H9 (cell line): ENCODE measurements around the gene NTRK3. TPM values are rescaled to one million over a fixed set of nuclear protein-coding genes. Genes with fewer than 3 reads are reported as not detected.

Source experiments
- DNase-seq: peaks from one replicate; pipeline ENCODE4 v3.0.0-alpha.2; 2017
- H2AFZ ChIP-seq: one replicate; pipeline ENCODE4 v1.6.1; 2013; ENCODE audit warnings: mild to moderate bottlenecking, low read length, control low read depth, moderate library complexity
- H2AK5ac ChIP-seq: 2 replicates; pipeline ENCODE4 v1.6.1; 2013; ENCODE audit warnings: low read length, control low read depth, mixed read lengths; ENCODE audit not compliant: insufficient read length
- H2BK120ac ChIP-seq: one replicate; pipeline ENCODE4 v1.6.1; 2013; ENCODE audit warnings: low read depth, mild to moderate bottlenecking, low read length, control low read depth, inconsistent platforms; ENCODE audit not compliant: poor library complexity, severe bottlenecking
- H2BK12ac ChIP-seq: 2 replicates; pipeline ENCODE4 v1.6.1; 2013; ENCODE audit warnings: low read length, control low read depth, mixed read lengths, low read depth; ENCODE audit not compliant: insufficient read length
- H2BK15ac ChIP-seq: 2 replicates; pipeline ENCODE4 v1.6.1; 2013; ENCODE audit warnings: low read depth, low read length, control low read depth
- H2BK20ac ChIP-seq: one replicate; pipeline ENCODE4 v1.6.1; 2013; ENCODE audit warnings: low read depth, mild to moderate bottlenecking, low read length, control low read depth, inconsistent platforms; ENCODE audit not compliant: poor library complexity, severe bottlenecking
- H2BK5ac ChIP-seq: 2 replicates; pipeline ENCODE4 v1.6.1; 2013; ENCODE audit warnings: low read length, control low read depth, mixed read lengths; ENCODE audit not compliant: insufficient read length
- H3K14ac ChIP-seq: 2 replicates; pipeline ENCODE4 v1.6.1; 2013; ENCODE audit warnings: low read length, control low read depth; ENCODE audit not compliant: insufficient read depth
- H3K18ac ChIP-seq: 2 replicates; pipeline ENCODE4 v1.6.1; 2013; ENCODE audit warnings: low read depth, mild to moderate bottlenecking, mixed read lengths, low read length, control low read depth; ENCODE audit not compliant: insufficient read length
- H3K23ac ChIP-seq: 2 replicates; pipeline ENCODE4 v1.6.1; 2013; ENCODE audit warnings: low read length, control low read depth, mixed read lengths, low read depth; ENCODE audit not compliant: insufficient read length
- H3K23me2 ChIP-seq: 2 replicates; pipeline ENCODE4 v1.6.1; 2013; ENCODE audit warnings: low read depth, mild to moderate bottlenecking, mixed read lengths, low read length, control low read depth; ENCODE audit not compliant: insufficient read length, poor library complexity, severe bottlenecking
- H3K27ac ChIP-seq: 2 replicates; pipeline ENCODE4 v1.5.1; 2013; ENCODE audit warnings: low read length, control low read depth, mixed read lengths, low read depth; ENCODE audit not compliant: insufficient read length
- H3K27me3 ChIP-seq: 2 replicates; pipeline ENCODE4 v1.6.1; 2013; ENCODE audit warnings: low read length, control low read depth, inconsistent platforms; ENCODE audit not compliant: insufficient read depth
- H3K4ac ChIP-seq: 2 replicates; pipeline ENCODE4 v1.6.1; 2013; ENCODE audit warnings: low read depth, mild to moderate bottlenecking, control low read depth, inconsistent platforms, low read length, moderate library complexity
- H3K4me1 ChIP-seq: 2 replicates; pipeline ENCODE4 v1.6.1; 2013; ENCODE audit warnings: low read length, control low read depth, inconsistent platforms; ENCODE audit not compliant: insufficient read depth
- H3K4me2 ChIP-seq: 2 replicates; pipeline ENCODE4 v1.6.1; 2013; ENCODE audit warnings: low read length, control low read depth, mixed read lengths; ENCODE audit not compliant: insufficient read length, insufficient read depth
- H3K56ac ChIP-seq: 2 replicates; pipeline ENCODE4 v1.6.1; 2013; ENCODE audit warnings: low read depth, mild to moderate bottlenecking, mixed read lengths, low read length, control low read depth; ENCODE audit not compliant: insufficient read length
- H3K79me1 ChIP-seq: 2 replicates; pipeline ENCODE4 v1.6.1; 2013; ENCODE audit warnings: low read depth, mild to moderate bottlenecking, moderate library complexity, low read length, control low read depth, inconsistent platforms; ENCODE audit not compliant: insufficient read depth, poor library complexity, severe bottlenecking
- H3K79me2 ChIP-seq: 2 replicates; pipeline ENCODE4 v1.6.1; 2013; ENCODE audit warnings: low read length, control low read depth, inconsistent platforms; ENCODE audit not compliant: insufficient read depth
- H3K9ac ChIP-seq: 2 replicates; pipeline ENCODE4 v1.6.1; 2013; ENCODE audit warnings: low read length, control low read depth, mixed read lengths; ENCODE audit not compliant: insufficient read length; ENCODE audit errors: extremely low read depth
- H3K9me3 ChIP-seq: one replicate; pipeline ENCODE4 v1.6.1; 2013; ENCODE audit warnings: low read depth, low read length, inconsistent platforms; ENCODE audit not compliant: control insufficient read depth
- H3T11ph ChIP-seq: one replicate; pipeline ENCODE4 v1.6.1; 2013; ENCODE audit warnings: mild to moderate bottlenecking, low read length, control low read depth, inconsistent platforms
- H4K20me1 ChIP-seq: one replicate; pipeline ENCODE4 v1.6.1; 2013; ENCODE audit not compliant: control insufficient read depth, insufficient read length, insufficient read depth
- H4K5ac ChIP-seq: 2 replicates; pipeline ENCODE4 v1.6.1; 2013; ENCODE audit warnings: low read depth, mild to moderate bottlenecking, mixed read lengths, low read length, control low read depth; ENCODE audit not compliant: insufficient read length
- H4K8ac ChIP-seq: replicated peaks from 2 replicates; pipeline ENCODE4 v1.6.1; 2013; ENCODE audit warnings: low read length, control low read depth, mixed read lengths, low read depth; ENCODE audit not compliant: insufficient read length
- H4K91ac ChIP-seq: 2 replicates; pipeline ENCODE4 v1.6.1; 2013; ENCODE audit warnings: low read depth, mild to moderate bottlenecking, moderate library complexity, mixed read lengths, low read length, control low read depth; ENCODE audit not compliant: insufficient read length
- H3K27ac Mint-ChIP-seq, 3 experiments: 2 replicates in 2 of 3; 3 replicates in 1 of 3; pipeline ENCODE4 v1.8.0; 2020 to 2021; ENCODE audit warnings: mixed read lengths in 3 of 3, mild to moderate bottlenecking in 1 of 3, moderate library complexity in 1 of 3
- H3K27me3 Mint-ChIP-seq: 2 replicates; pipeline ENCODE4 v1.8.0; 2021; ENCODE audit warnings: low read depth, mild to moderate bottlenecking, moderate library complexity, mixed read lengths
- H3K36me3 Mint-ChIP-seq, 3 experiments: 2 replicates in 2 of 3; 3 replicates in 1 of 3; pipeline ENCODE4 v1.8.0; 2020 to 2021; ENCODE audit warnings: low read depth in 3 of 3, mixed read lengths in 3 of 3; ENCODE audit not compliant: insufficient read depth in 1 of 3
- H3K4me1 Mint-ChIP-seq, 2 experiments: 2 replicates each; pipeline ENCODE4 v1.8.0; 2020; ENCODE audit warnings: mixed read lengths in 2 of 2
- H3K4me3 Mint-ChIP-seq, 2 experiments: 2 replicates in 1 of 2; 3 replicates in 1 of 2; pipeline ENCODE4 v1.8.0; 2020 to 2021; ENCODE audit warnings: mild to moderate bottlenecking in 2 of 2, mixed read lengths in 2 of 2, moderate library complexity in 1 of 2
- H3K9me3 Mint-ChIP-seq, 2 experiments: 2 replicates in 1 of 2; 3 replicates in 1 of 2; pipeline ENCODE4 v1.8.0; 2020; ENCODE audit warnings: mild to moderate bottlenecking in 2 of 2, mixed read lengths in 2 of 2, moderate library complexity in 1 of 2
- WGBS: extraction: QIAGEN DNeasy Blood & Tissue Kit; methylation state at CpG from one replicate; pipeline ENCODE4 v1.1.7; 2013; ENCODE audit warnings: missing lambda C conversion rate, low lambda C conversion rate, mixed read lengths; ENCODE audit not compliant: insufficient read length; ENCODE audit errors: extremely low coverage; 5-methylcytosine and 5-hydroxymethylcytosine counted together
- total RNA-seq: library from RNA; stranded (reverse); gene quantifications from 2 replicates; pipeline ENCODE4 v1.2.1, GENCODE V29; 2021
- TF ChIP-seq, protein P1 (sequence below): fragments of 200-600 bp; sonication (generic); conservative IDR thresholded peaks from 3 replicates; pipeline ENCODE4 v1.8.0; 2021; ENCODE audit warnings: antibody characterized with exemption, mild to moderate bottlenecking

Gene NTRK3
- total RNA-seq, 1 experiment from 2014 or later: 2.5 TPM

DNA sequence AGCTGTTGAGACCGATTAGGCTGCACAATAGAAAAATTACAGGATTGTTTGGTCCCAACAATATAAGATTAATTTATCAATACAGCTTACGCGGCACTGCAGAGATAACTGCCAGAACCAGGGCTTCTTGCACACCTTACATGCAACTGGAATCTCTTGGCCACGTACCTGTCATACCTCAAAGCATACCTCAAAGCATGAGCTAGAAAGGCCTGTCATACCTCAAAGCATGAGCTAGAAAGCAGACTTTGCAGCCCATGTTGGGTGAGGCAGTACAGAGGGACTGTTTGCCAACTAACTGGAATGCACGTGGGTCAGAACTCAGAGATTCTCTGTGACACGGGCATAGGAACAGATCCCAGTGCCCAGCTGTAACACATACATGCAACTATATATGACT is 34.7 kb downstream of the NTRK3 start:
- H2BK12ac ChIP-seq: no peak overlapping the region
- no peaks in the 10 kb centered on the region for H4K20me1 ChIP-seq
- H3K4me2 ChIP-seq: no peak overlapping the region
- H2BK5ac ChIP-seq: no peak overlapping the region
- no peak overlapping the region for H3K4ac ChIP-seq
- H3K9me3 ChIP-seq: no peaks in the 10 kb centered on the region
- no peak overlapping the region for H3T11ph ChIP-seq
- Mint-ChIP-seq H3K27ac (no peak overlapping the region), H3K9me3 (peaks cover 0 to 4% of the 10 kb centered on the region in 2 experiments; a peak in 2 of 5 replicates), H3K27me3 (peaks cover 6% of the 10 kb centered on the region), H3K4me3 (no peak overlapping the region), H3K36me3 (no peaks in the 10 kb centered on the region), H3K4me1 (peaks cover 5 to 6% of the 10 kb centered on the region in 2 experiments; a peak in 2 of 4 replicates)
- H3K23ac ChIP-seq: no peak overlapping the region
- no peak overlapping the region for H4K91ac ChIP-seq
- H2BK120ac ChIP-seq: no peak overlapping the region
- TF ChIP-seq, protein P1, sequence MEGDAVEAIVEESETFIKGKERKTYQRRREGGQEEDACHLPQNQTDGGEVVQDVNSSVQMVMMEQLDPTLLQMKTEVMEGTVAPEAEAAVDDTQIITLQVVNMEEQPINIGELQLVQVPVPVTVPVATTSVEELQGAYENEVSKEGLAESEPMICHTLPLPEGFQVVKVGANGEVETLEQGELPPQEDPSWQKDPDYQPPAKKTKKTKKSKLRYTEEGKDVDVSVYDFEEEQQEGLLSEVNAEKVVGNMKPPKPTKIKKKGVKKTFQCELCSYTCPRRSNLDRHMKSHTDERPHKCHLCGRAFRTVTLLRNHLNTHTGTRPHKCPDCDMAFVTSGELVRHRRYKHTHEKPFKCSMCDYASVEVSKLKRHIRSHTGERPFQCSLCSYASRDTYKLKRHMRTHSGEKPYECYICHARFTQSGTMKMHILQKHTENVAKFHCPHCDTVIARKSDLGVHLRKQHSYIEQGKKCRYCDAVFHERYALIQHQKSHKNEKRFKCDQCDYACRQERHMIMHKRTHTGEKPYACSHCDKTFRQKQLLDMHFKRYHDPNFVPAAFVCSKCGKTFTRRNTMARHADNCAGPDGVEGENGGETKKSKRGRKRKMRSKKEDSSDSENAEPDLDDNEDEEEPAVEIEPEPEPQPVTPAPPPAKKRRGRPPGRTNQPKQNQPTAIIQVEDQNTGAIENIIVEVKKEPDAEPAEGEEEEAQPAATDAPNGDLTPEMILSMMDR: no peak
- no peak overlapping the region for H2BK15ac ChIP-seq
- WGBS: no CpG with 5 or more reads among the region's 6 CpGs
- H3K27ac ChIP-seq: no peak overlapping the region
- no peaks in the 10 kb centered on the region for H3K27me3 ChIP-seq
- H4K8ac ChIP-seq: no peak overlapping the region
- H2AFZ ChIP-seq: no peak overlapping the region
- H3K9ac ChIP-seq: no peak overlapping the region
- H3K14ac ChIP-seq: no peak overlapping the region
- no peaks in the 10 kb centered on the region for H3K4me1 ChIP-seq
- no peak overlapping the region for H2AK5ac ChIP-seq
- H3K79me1 ChIP-seq: no peaks in the 10 kb centered on the region
- no peaks in the 10 kb centered on the region for H3K79me2 ChIP-seq
- H3K18ac ChIP-seq: no peak overlapping the region
- no peak overlapping the region for H3K56ac ChIP-seq
- H4K5ac ChIP-seq: no peak overlapping the region
- no peak overlapping the region for H2BK20ac ChIP-seq
- H3K23me2 ChIP-seq: no peaks in the 10 kb centered on the region
- DNase-seq: no peak
